SH-SY5Y (cell line): Measurements from ENCODE around the gene ADAM23.

Experiments
- GATA2 ChIP-seq: IDR thresholded peaks from 2 replicates; pipeline ENCODE4 v1.6.1; 2011; ENCODE audit warnings: mild to moderate bottlenecking, low read depth, low read length
- GATA3 ChIP-seq: IDR thresholded peaks from 2 replicates; pipeline ENCODE4 v1.6.1; 2011; ENCODE audit warnings: low read depth, mild to moderate bottlenecking, low read length, moderate library complexity

DNA sequence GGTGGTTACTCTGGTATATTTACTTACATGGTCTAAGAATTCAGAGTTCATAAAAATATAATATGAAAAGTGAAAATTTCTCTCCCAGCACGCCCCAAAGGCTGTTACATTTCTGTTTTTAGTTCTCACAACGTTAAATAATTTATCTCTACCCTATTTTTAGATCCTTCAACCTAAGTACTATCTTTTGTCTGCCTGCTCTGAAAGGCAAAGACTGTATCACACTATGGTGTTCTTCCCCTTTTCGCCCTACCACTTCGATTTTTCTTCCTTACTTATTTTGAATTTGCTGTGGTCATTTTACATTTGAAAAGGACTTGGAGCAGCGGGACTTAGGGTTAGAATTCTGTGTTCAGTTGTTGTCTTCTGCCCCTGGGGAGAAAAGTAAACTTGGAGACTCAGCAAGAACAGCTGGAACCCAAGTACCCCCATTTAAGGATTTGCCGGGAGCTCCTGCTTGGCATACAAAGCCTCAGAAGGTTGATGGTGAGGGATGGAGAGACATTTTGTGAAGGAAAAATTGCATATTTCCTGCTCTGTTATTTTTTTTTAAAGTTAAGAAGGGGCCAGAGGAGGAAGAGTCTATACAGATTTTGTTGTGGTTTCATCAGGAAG lies 19.0 kb downstream of the ADAM23 start:
- TF ChIP-seq GATA2 (no peak), GATA3 (no peak)
